Caco-2 (cell line): ENCODE measurements around the gene HAVCR1. TPM values are rescaled to one million over a fixed set of nuclear protein-coding genes. Genes with fewer than 3 reads are reported as not detected.

Experiments used
- BruUV-seq: library from RNA; stranded (reverse); fragments of 400-500 nt; replicated peaks from 2 replicates; lab custom pipeline; 2021; lab: Mats Ljungman, UMichigan
- CTCF ChIA-PET: fragments of 300-600 bp; sonication (Branson Sonifier 250); formaldehyde crosslinking; loops from one replicate; lab custom pipeline; 2022; ENCODE audit warnings: antibody characterized with exemption; lab: Charles Lee
- POLR2A ChIA-PET: fragments of 300-600 bp; sonication (Branson Sonifier 250); formaldehyde crosslinking; loops from one replicate; lab custom pipeline; 2022; ENCODE audit warnings: antibody characterized with exemption; lab: Charles Lee
- DNase-seq, 2 experiments: peaks; one replicate each; pipeline versions ENCODE4 v3.0.0 to v3.0.0-alpha.2; 2020 to 2022
- H3K27me3 ChIP-seq: replicated peaks from 2 replicates; pipeline ENCODE4 v1.6.0; 2011; ENCODE audit warnings: low read length; ENCODE audit not compliant: control insufficient read depth, insufficient read depth
- H3K36me3 ChIP-seq: 2 replicates; pipeline ENCODE4 v1.5.1; 2011; ENCODE audit warnings: low read length; ENCODE audit not compliant: control insufficient read depth, insufficient read depth
- H3K4me1 ChIP-seq: fragments of 250-450 bp; sonication (Bioruptor Pico); 2 replicates; pipeline ENCODE4 v1.5.1; 2020; ENCODE audit warnings: mild to moderate bottlenecking
- H3K4me3 ChIP-seq: 2 replicates; pipeline ENCODE4 v1.5.1; 2011; ENCODE audit warnings: low read depth, mild to moderate bottlenecking, control low read depth, low read length
- H3K9me3 ChIP-seq: fragments of 250-450 bp; sonication (Bioruptor Pico); 2 replicates; pipeline ENCODE4 v1.5.1; 2020; ENCODE audit warnings: mild to moderate bottlenecking, moderate library complexity
- H3K27ac Mint-ChIP-seq: one replicate; pipeline ENCODE4 v1.8.0; 2022; ENCODE audit warnings: mixed read lengths; ENCODE audit not compliant: unreplicated experiment
- H3K27me3 Mint-ChIP-seq: one replicate; pipeline ENCODE4 v1.8.0; 2022; ENCODE audit warnings: mixed read lengths; ENCODE audit not compliant: insufficient read depth, unreplicated experiment
- H3K36me3 Mint-ChIP-seq: one replicate; pipeline ENCODE4 v1.8.0; 2022; ENCODE audit warnings: mild to moderate bottlenecking, mixed read lengths; ENCODE audit not compliant: insufficient read depth, unreplicated experiment
- H3K4me1 Mint-ChIP-seq: one replicate; pipeline ENCODE4 v1.8.0; 2022; ENCODE audit warnings: low read depth, mixed read lengths; ENCODE audit not compliant: unreplicated experiment
- H3K4me3 Mint-ChIP-seq: one replicate; pipeline ENCODE4 v1.8.0; 2022; ENCODE audit warnings: mild to moderate bottlenecking, moderate library complexity, mixed read lengths; ENCODE audit not compliant: unreplicated experiment
- H3K9me3 Mint-ChIP-seq: one replicate; pipeline ENCODE4 v1.8.0; 2022; ENCODE audit warnings: mixed read lengths; ENCODE audit not compliant: unreplicated experiment
- intact Hi-C: fragments of 100-400 bp; cut with micrococcal nuclease; formaldehyde crosslinking; loops from one replicate; pipeline ENCODE4 v1.10.0; 2022; ENCODE audit not compliant: unreplicated experiment
- total RNA-seq: library from RNA; stranded (reverse); gene quantifications from 2 replicates; pipeline ENCODE4 v1.2.3, GENCODE V29; 2022
- TF ChIP-seq, protein P1 (sequence below), 2 experiments: fragments of 200-600 bp in 1 of 2; IDR thresholded peaks; 1 replicate in 1 of 2; 2 replicates in 1 of 2; pipeline versions ENCODE4 v1.5.1 to v1.8.0; 2011 to 2022; ENCODE audit warnings: antibody characterized with exemption in 1 of 2, control low read depth in 1 of 2, inconsistent platforms in 1 of 2, low read depth in 1 of 2, low read length in 1 of 2, mild to moderate bottlenecking in 1 of 2, moderate library complexity in 1 of 2; ENCODE audit not compliant: insufficient read depth in 1 of 2, severe bottlenecking in 1 of 2, unreplicated experiment in 1 of 2

HAVCR1 gene
- total RNA-seq, 1 experiment from 2014 or later = 144 TPM

DNA sequence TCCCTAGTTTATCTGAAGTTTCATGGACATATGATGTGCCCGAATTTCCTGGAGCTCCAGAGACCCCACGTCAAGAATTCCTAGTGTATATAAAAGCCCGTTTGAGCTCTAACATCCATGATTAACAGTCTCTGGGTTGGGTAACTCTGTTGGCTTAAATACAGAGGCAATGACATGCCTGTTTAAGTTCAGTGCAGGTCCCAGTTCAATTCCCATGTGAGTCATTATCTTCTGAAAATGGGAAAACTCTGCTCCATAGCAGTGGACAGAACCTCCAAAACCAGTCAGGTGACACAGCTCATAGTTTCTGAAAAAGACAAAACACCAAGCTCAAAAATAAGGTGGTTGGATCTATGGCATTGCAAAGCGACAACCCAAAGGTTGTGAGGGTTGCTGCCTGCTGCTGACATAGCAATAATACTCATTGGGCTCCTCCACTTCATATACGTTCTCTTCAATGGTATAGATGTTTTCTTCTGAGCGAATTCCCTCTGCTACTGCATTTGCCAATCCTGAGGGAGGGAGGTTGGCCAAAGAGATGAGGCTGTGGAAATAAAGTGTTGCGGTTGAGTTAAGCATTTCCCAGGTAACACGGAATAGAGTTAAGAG, 27.9 kb upstream of the HAVCR1 start:
- intact Hi-C loops = no loop called here
- no peak for DNase-seq
- TF ChIP-seq, protein P1, sequence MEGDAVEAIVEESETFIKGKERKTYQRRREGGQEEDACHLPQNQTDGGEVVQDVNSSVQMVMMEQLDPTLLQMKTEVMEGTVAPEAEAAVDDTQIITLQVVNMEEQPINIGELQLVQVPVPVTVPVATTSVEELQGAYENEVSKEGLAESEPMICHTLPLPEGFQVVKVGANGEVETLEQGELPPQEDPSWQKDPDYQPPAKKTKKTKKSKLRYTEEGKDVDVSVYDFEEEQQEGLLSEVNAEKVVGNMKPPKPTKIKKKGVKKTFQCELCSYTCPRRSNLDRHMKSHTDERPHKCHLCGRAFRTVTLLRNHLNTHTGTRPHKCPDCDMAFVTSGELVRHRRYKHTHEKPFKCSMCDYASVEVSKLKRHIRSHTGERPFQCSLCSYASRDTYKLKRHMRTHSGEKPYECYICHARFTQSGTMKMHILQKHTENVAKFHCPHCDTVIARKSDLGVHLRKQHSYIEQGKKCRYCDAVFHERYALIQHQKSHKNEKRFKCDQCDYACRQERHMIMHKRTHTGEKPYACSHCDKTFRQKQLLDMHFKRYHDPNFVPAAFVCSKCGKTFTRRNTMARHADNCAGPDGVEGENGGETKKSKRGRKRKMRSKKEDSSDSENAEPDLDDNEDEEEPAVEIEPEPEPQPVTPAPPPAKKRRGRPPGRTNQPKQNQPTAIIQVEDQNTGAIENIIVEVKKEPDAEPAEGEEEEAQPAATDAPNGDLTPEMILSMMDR (IDR thresholded peaks at IDR 0.05; ENCODE audit: insufficient read depth in 1 of 2, low read depth in 1 of 2, low read length in 1 of 2, severe bottlenecking in 1 of 2, unreplicated experiment in 1 of 2) = no peak
- POLR2A ChIA-PET = no interaction called here
- Mint-ChIP-seq H3K27me3 (no peaks in the 10 kb centered on the region), H3K4me3 (no peak overlapping the region), H3K9me3 (no peaks in the 10 kb centered on the region), H3K27ac (no peak overlapping the region), H3K4me1 (peaks cover 15% of the 10 kb centered on the region), H3K36me3 (peaks cover 4% of the 10 kb centered on the region)
- CTCF ChIA-PET = no interaction called here
- H3K4me1 ChIP-seq = peaks cover 12% of the 10 kb centered on the region
- H3K9me3 ChIP-seq = no peaks in the 10 kb centered on the region
- H3K36me3 ChIP-seq = no peaks in the 10 kb centered on the region
- no peaks in the 10 kb centered on the region for H3K27me3 ChIP-seq
- H3K4me3 ChIP-seq = no peak overlapping the region
- BruUV-seq = no TSS peak

- BruUV-seq = no TSS peak
- H3K4me1 Mint-ChIP-seq = peaks cover 7% of the 10 kb centered on the region
- no peak for DNase-seq
- Histone ChIP-seq H3K36me3 (no peaks in the 10 kb centered on the region), H3K4me1 (peaks cover 6% of the 10 kb centered on the region), H3K9me3 (no peaks in the 10 kb centered on the region), H3K27me3 (no peaks in the 10 kb centered on the region), H3K4me3 (no peak overlapping the region)
- CTCF ChIA-PET = no interaction called here
- no peak overlapping the region for H3K27ac Mint-ChIP-seq
- intact Hi-C loops = no loop called here
- TF ChIP-seq, protein P1 (IDR thresholded peaks at IDR 0.05; ENCODE audit: insufficient read depth in 1 of 2, low read depth in 1 of 2, low read length in 1 of 2, severe bottlenecking in 1 of 2, unreplicated experiment in 1 of 2) = no peak
- peaks cover 4% of the 10 kb centered on the region for H3K36me3 Mint-ChIP-seq
- no peaks in the 10 kb centered on the region for H3K9me3 Mint-ChIP-seq
- H3K4me3 Mint-ChIP-seq = no peak overlapping the region
- POLR2A ChIA-PET = no interaction called here
- no peaks in the 10 kb centered on the region for H3K27me3 Mint-ChIP-seq
These were observed 27.0 kb upstream of the HAVCR1 start for GRCh38 chr5:157085930-157086329.

GRCh38 chr5:157080286-157080685, 21.4 kb upstream of the HAVCR1 start:
- Mint-ChIP-seq H3K9me3 (no peaks in the 10 kb centered on the region), H3K4me3 (no peak overlapping the region), H3K27ac (no peak overlapping the region), H3K36me3 (no peaks in the 10 kb centered on the region), H3K27me3 (no peaks in the 10 kb centered on the region), H3K4me1 (no peaks in the 10 kb centered on the region)
- no peak for DNase-seq
- Histone ChIP-seq H3K4me3 (no peak overlapping the region), H3K36me3 (no peaks in the 10 kb centered on the region), H3K9me3 (no peaks in the 10 kb centered on the region), H3K4me1 (no peaks in the 10 kb centered on the region), H3K27me3 (no peaks in the 10 kb centered on the region)
- POLR2A ChIA-PET = no interaction called here
- intact Hi-C loops = no loop called here
- no TSS peak for BruUV-seq
- CTCF ChIA-PET = no interaction called here
- TF ChIP-seq, protein P1 (IDR thresholded peaks at IDR 0.05; ENCODE audit: insufficient read depth in 1 of 2, low read depth in 1 of 2, low read length in 1 of 2, severe bottlenecking in 1 of 2, unreplicated experiment in 1 of 2) = no peak
